B cell (primary cell): ENCODE measurements around the gene MCUB. TPM values are rescaled to one million over a fixed set of nuclear protein-coding genes. Genes with fewer than 3 reads are reported as not detected.

ENCODE experiments used
- ATAC-seq: fragments of 200-7000 bp; cut with Tn5 transposase; one replicate; pipeline ENCODE4 v1.10.0; 2021; ENCODE audit warnings: low read depth, mild to moderate bottlenecking, moderate number of reproducible peaks, moderate library complexity
- CTCF ChIA-PET: fragments of 350-600 bp; sonication (Branson Sonifier 250); formaldehyde crosslinking; loops from one replicate; lab custom pipeline; 2021; ENCODE audit warnings: antibody characterized with exemption, inconsistent platforms; lab: Charles Lee
- POLR2A ChIA-PET: fragments of 350-600 bp; sonication (Branson Sonifier 250); formaldehyde crosslinking; loops from one replicate; lab custom pipeline; 2021; ENCODE audit warnings: antibody characterized with exemption; lab: Charles Lee
- DNase-seq: peaks from one replicate; pipeline ENCODE4 v3.0.0; 2013
- H2AFZ ChIP-seq: 2 replicates; pipeline ENCODE4 v1.6.1; 2012; ENCODE audit warnings: mild to moderate bottlenecking, low read depth, low read length; ENCODE audit not compliant: insufficient read depth, poor library complexity, severe bottlenecking
- H3K27ac ChIP-seq, 2 donors: 1 replicate in 1 of 2; 2 replicates in 1 of 2; pipeline ENCODE4 v1.5.1; 2012 to 2013; ENCODE audit warnings: low read length in 2 of 2, mild to moderate bottlenecking in 2 of 2, moderate library complexity in 1 of 2
- H3K27me3 ChIP-seq, 4 experiments: fragments of 200-600 bp in 1 of 4; sonication (generic) in 1 of 4; replicated peaks in 1 of 4; 1 replicate in 2 of 4; 2 replicates in 2 of 4; pipeline versions ENCODE4 v1.6.1 to v1.7.0; 2013 to 2016; ENCODE audit warnings: low read length in 3 of 4, mild to moderate bottlenecking in 2 of 4, mixed read lengths in 1 of 4, moderate library complexity in 1 of 4; ENCODE audit not compliant: insufficient read depth in 4 of 4, control insufficient read depth in 3 of 4; ENCODE audit errors: control extremely low read depth in 1 of 4
- H3K36me3 ChIP-seq, 2 experiments: replicated peaks in 1 of 2; 1 replicate in 1 of 2; 2 replicates in 1 of 2; pipeline versions ENCODE4 v1.6.1 to v1.7.1; 2013; ENCODE audit warnings: low read length in 1 of 2; ENCODE audit not compliant: insufficient read depth in 2 of 2, control insufficient read depth in 1 of 2; ENCODE audit errors: control extremely low read depth in 1 of 2, extremely low read depth in 1 of 2
- H3K4me1 ChIP-seq, 2 donors: fragments of 200-600 bp in 1 of 2; sonication (generic) in 1 of 2; 1 replicate in 1 of 2; 2 replicates in 1 of 2; pipeline versions ENCODE4 v1.5.1 to v1.6.1; 2013 to 2017; ENCODE audit warnings: low read length in 2 of 2; ENCODE audit not compliant: control insufficient read depth in 2 of 2, insufficient read depth in 2 of 2
- H3K4me2 ChIP-seq: replicated peaks from 2 replicates; pipeline ENCODE3; 2012; ENCODE audit warnings: mild to moderate bottlenecking, low read depth, low read length; ENCODE audit not compliant: poor library complexity, severe bottlenecking
- H3K4me3 ChIP-seq, 5 experiments: fragments of 200-600 bp in 1 of 5; sonication (generic) in 1 of 5; 1 replicate in 3 of 5; 2 replicates in 2 of 5; pipeline versions ENCODE4 v1.5.1 to v1.7.0; 2011 to 2016; ENCODE audit warnings: low read length in 4 of 5, mild to moderate bottlenecking in 4 of 5, low read depth in 2 of 5, control low read depth in 1 of 5, moderate library complexity in 1 of 5; ENCODE audit not compliant: insufficient read depth in 1 of 5; ENCODE audit errors: control extremely low read depth in 1 of 5, extremely low read depth in 1 of 5
- H3K79me2 ChIP-seq: fragments of 200-600 bp; sonication (generic); one replicate; pipeline ENCODE4 v1.6.0; 2016; ENCODE audit warnings: low read length; ENCODE audit not compliant: control insufficient read depth, insufficient read depth
- H3K9ac ChIP-seq: fragments of 200-600 bp; sonication (generic); 2 replicates; pipeline ENCODE4 v1.6.1; 2017; ENCODE audit warnings: mild to moderate bottlenecking, low read length, moderate library complexity
- H3K9me3 ChIP-seq, 3 donors: one replicate each; pipeline versions ENCODE4 v1.6.1 to v1.7.1; 2013; ENCODE audit warnings: low read length in 2 of 3; ENCODE audit not compliant: control insufficient read depth in 2 of 3, insufficient read depth in 1 of 3; ENCODE audit errors: control extremely low read depth in 1 of 3
- H4K20me1 ChIP-seq: 2 replicates; pipeline ENCODE4 v1.6.0; 2012; ENCODE audit warnings: mild to moderate bottlenecking, low read length; ENCODE audit not compliant: insufficient read depth, control insufficient read depth, poor library complexity, severe bottlenecking
- H3K27ac Mint-ChIP-seq: one replicate; pipeline ENCODE4 v1.8.0; 2021; ENCODE audit warnings: mixed read lengths
- H3K27me3 Mint-ChIP-seq: one replicate; pipeline ENCODE4 v1.8.0; 2021; ENCODE audit warnings: mixed read lengths
- H3K4me1 Mint-ChIP-seq: one replicate; pipeline ENCODE4 v1.8.0; 2021; ENCODE audit warnings: mixed read lengths
- H3K4me3 Mint-ChIP-seq: one replicate; pipeline ENCODE4 v1.8.0; 2021; ENCODE audit warnings: mixed read lengths
- H3K9me3 Mint-ChIP-seq: one replicate; pipeline ENCODE4 v1.8.0; 2022; ENCODE audit warnings: mixed read lengths; ENCODE audit not compliant: insufficient read depth
- EZH2 ChIP-seq: IDR thresholded peaks from 2 replicates; pipeline ENCODE4 v1.6.1; 2012; ENCODE audit warnings: borderline replicate concordance, low read depth, mild to moderate bottlenecking, moderate library complexity, low read length; ENCODE audit not compliant: insufficient read depth, poor library complexity, severe bottlenecking
- WGBS: methylation state at CpG from one replicate; pipeline ENCODE4 v1.1.5; 2013; ENCODE audit warnings: missing lambda C conversion rate; ENCODE audit not compliant: insufficient coverage; 5-methylcytosine and 5-hydroxymethylcytosine counted together
- intact Hi-C: fragments of 100-400 bp; cut with micrococcal nuclease; formaldehyde crosslinking; loops from one replicate; pipeline ENCODE4 v1.10.0; 2022
- polyA plus RNA-seq: library from polyadenylated mRNA; depleted of rRNA; stranded (reverse); fragments of >200 nt; gene quantifications from 2 replicates; pipeline ENCODE4 v1.2.3, GENCODE V29; 2012
- total RNA-seq, 2 donors: library from RNA; stranded (reverse); fragments of 120-200 nt in 1 of 2; gene quantifications; 1 replicate in 1 of 2; 2 replicates in 1 of 2; pipeline versions ENCODE4 v1.2.3 to v1.2.4, GENCODE V29; 2013 to 2022
- TF ChIP-seq, protein P1 (sequence below): fragments of 200-600 bp; IDR thresholded peaks from one replicate; pipeline ENCODE4 v1.8.0; 2022; ENCODE audit warnings: antibody characterized with exemption, mild to moderate bottlenecking

Gene MCUB
- total and polyA plus RNA-seq, 2 donors (not counting 1 experiment from before 2014, with no cell fraction given): 59.3 to 114 TPM

DNA sequence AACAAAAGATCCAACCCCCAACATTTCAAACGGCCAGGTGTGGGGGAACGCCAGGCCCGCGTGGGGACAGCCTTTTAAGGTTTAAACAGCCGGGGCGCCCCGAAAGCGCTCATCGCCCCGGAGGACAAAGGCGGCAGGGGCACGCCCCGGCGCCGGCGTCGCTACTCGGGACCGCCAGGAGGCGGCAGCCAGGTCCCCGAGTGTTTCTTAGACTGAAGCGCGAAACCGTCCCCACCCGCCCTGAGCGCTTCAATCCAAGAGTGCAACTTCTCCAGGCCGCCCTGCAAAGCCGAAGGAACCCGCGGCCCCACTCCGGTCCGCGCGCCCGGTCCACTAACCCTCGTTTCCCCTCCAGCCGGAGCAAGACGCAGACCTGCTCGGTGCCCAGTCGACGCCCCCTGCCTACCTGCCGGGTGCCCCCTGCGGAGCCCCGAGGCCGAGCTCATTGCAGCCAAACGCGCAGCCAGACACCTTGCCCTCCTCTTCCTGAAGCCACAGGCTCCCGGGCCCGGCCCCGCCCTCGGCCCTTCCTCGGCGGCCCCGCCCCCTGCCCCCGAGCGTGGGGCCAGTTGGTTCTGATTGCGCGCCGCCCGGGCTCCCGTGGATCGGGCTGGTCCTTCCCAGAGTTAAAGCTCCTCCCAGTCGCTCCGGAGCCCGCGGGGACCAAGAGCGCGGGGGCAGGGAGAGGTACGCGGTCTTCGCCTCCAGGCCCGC lies 143.1 kb downstream of the MCUB start, which contains the start of gene CASP6:
Gene CASP6, minus strand, starts transcription at position 496 of the 714 bp plus-strand sequence. Its CDS starts 50 bp downstream, at position 446.
- Mint-ChIP-seq H3K27ac (peak within 1 kb of the TSS; percentile 88), H3K9me3 (no peaks in the 10 kb centered on the region), H3K27me3 (no peaks in the 10 kb centered on the region), H3K4me3 (peak within 1 kb of the TSS; percentile 97), H3K4me1 (peaks cover 22% of the 10 kb centered on the region)
- Histone ChIP-seq H3K4me3 (peak within 1 kb of the TSS; percentile 69 to 86 (median 78)), H3K9me3 (no peaks in the 10 kb centered on the region), H3K4me2 (peak within 1 kb of the TSS; percentile 92), H3K9ac (peak within 1 kb of the TSS; percentile 85), H2AFZ (peak within 1 kb of the TSS; percentile 97), H3K27me3 (no peaks in the 10 kb centered on the region), H3K27ac (peak within 1 kb of the TSS; percentile 11 to 57), H4K20me1 (no peaks in the 10 kb centered on the region), H3K79me2 (peaks cover 3% of the 10 kb centered on the region), H3K4me1 (peaks cover 14 to 18% of the 10 kb centered on the region in 2 donors), H3K36me3 (peaks cover 0 to under 1% of the 10 kb centered on the region in 2 experiments)
- TF ChIP-seq, protein P1, sequence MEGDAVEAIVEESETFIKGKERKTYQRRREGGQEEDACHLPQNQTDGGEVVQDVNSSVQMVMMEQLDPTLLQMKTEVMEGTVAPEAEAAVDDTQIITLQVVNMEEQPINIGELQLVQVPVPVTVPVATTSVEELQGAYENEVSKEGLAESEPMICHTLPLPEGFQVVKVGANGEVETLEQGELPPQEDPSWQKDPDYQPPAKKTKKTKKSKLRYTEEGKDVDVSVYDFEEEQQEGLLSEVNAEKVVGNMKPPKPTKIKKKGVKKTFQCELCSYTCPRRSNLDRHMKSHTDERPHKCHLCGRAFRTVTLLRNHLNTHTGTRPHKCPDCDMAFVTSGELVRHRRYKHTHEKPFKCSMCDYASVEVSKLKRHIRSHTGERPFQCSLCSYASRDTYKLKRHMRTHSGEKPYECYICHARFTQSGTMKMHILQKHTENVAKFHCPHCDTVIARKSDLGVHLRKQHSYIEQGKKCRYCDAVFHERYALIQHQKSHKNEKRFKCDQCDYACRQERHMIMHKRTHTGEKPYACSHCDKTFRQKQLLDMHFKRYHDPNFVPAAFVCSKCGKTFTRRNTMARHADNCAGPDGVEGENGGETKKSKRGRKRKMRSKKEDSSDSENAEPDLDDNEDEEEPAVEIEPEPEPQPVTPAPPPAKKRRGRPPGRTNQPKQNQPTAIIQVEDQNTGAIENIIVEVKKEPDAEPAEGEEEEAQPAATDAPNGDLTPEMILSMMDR: peak; percentile 72
- TF ChIP-seq EZH2: no peak
- CTCF ChIA-PET: interaction anchor here (0.6 to 1.7 kb wide), 9 partner anchors 11 to 280 kb away, joined by 3 to 7 read pairs (median 4); partner anchors contain the start of genes MCUB and PLA2G12A
- intact Hi-C loops: loop anchor here (1.0 to 10.0 kb wide), 6 partner anchors 26 to 492 kb away; partner anchors contain the start of genes ELOVL6, GAR1, MCUB and SEC24B
- peak; percentile 80 for ATAC-seq
- POLR2A ChIA-PET: interaction anchor here (1.0 to 1.8 kb wide), 3 partner anchors 27 to 143 kb away, joined by 3 to 6 read pairs (median 4); partner anchors contain the start of genes MCUB and PLA2G12A
- DNase-seq: peak; percentile 78
- WGBS: under 1% methylated on average over 72 of the region's 72 CpGs
